B cell (primary cell): ENCODE measurements around the gene CCNK. TPM values are rescaled to one million over a fixed set of nuclear protein-coding genes. Genes with fewer than 3 reads are reported as not detected.

Experiments
- ATAC-seq: fragments of 200-7000 bp; cut with Tn5 transposase; one replicate; pipeline ENCODE4 v1.10.0; 2021; ENCODE audit warnings: low read depth, mild to moderate bottlenecking, moderate number of reproducible peaks, moderate library complexity
- CTCF ChIA-PET: fragments of 350-600 bp; sonication (Branson Sonifier 250); formaldehyde crosslinking; loops from one replicate; lab custom pipeline; 2021; ENCODE audit warnings: antibody characterized with exemption, inconsistent platforms; lab: Charles Lee
- POLR2A ChIA-PET: fragments of 350-600 bp; sonication (Branson Sonifier 250); formaldehyde crosslinking; loops from one replicate; lab custom pipeline; 2021; ENCODE audit warnings: antibody characterized with exemption; lab: Charles Lee
- DNase-seq: peaks from one replicate; pipeline ENCODE4 v3.0.0; 2013
- H2AFZ ChIP-seq: 2 replicates; pipeline ENCODE4 v1.6.1; 2012; ENCODE audit warnings: mild to moderate bottlenecking, low read depth, low read length; ENCODE audit not compliant: insufficient read depth, poor library complexity, severe bottlenecking
- H3K27ac ChIP-seq, 2 donors: 1 replicate in 1 of 2; 2 replicates in 1 of 2; pipeline ENCODE4 v1.5.1; 2012 to 2013; ENCODE audit warnings: low read length in 2 of 2, mild to moderate bottlenecking in 2 of 2, moderate library complexity in 1 of 2
- H3K27me3 ChIP-seq, 4 experiments: fragments of 200-600 bp in 1 of 4; sonication (generic) in 1 of 4; replicated peaks in 1 of 4; 1 replicate in 2 of 4; 2 replicates in 2 of 4; pipeline versions ENCODE4 v1.6.1 to v1.7.0; 2013 to 2016; ENCODE audit warnings: low read length in 3 of 4, mild to moderate bottlenecking in 2 of 4, mixed read lengths in 1 of 4, moderate library complexity in 1 of 4; ENCODE audit not compliant: insufficient read depth in 4 of 4, control insufficient read depth in 3 of 4; ENCODE audit errors: control extremely low read depth in 1 of 4
- H3K36me3 ChIP-seq, 2 experiments: replicated peaks in 1 of 2; 1 replicate in 1 of 2; 2 replicates in 1 of 2; pipeline versions ENCODE4 v1.6.1 to v1.7.1; 2013; ENCODE audit warnings: low read length in 1 of 2; ENCODE audit not compliant: insufficient read depth in 2 of 2, control insufficient read depth in 1 of 2; ENCODE audit errors: control extremely low read depth in 1 of 2, extremely low read depth in 1 of 2
- H3K4me1 ChIP-seq, 2 donors: fragments of 200-600 bp in 1 of 2; sonication (generic) in 1 of 2; 1 replicate in 1 of 2; 2 replicates in 1 of 2; pipeline versions ENCODE4 v1.5.1 to v1.6.1; 2013 to 2017; ENCODE audit warnings: low read length in 2 of 2; ENCODE audit not compliant: control insufficient read depth in 2 of 2, insufficient read depth in 2 of 2
- H3K4me2 ChIP-seq: replicated peaks from 2 replicates; pipeline ENCODE3; 2012; ENCODE audit warnings: mild to moderate bottlenecking, low read depth, low read length; ENCODE audit not compliant: poor library complexity, severe bottlenecking
- H3K4me3 ChIP-seq, 5 experiments: fragments of 200-600 bp in 1 of 5; sonication (generic) in 1 of 5; 1 replicate in 3 of 5; 2 replicates in 2 of 5; pipeline versions ENCODE4 v1.5.1 to v1.7.0; 2011 to 2016; ENCODE audit warnings: low read length in 4 of 5, mild to moderate bottlenecking in 4 of 5, low read depth in 2 of 5, control low read depth in 1 of 5, moderate library complexity in 1 of 5; ENCODE audit not compliant: insufficient read depth in 1 of 5; ENCODE audit errors: control extremely low read depth in 1 of 5, extremely low read depth in 1 of 5
- H3K79me2 ChIP-seq: fragments of 200-600 bp; sonication (generic); one replicate; pipeline ENCODE4 v1.6.0; 2016; ENCODE audit warnings: low read length; ENCODE audit not compliant: control insufficient read depth, insufficient read depth
- H3K9ac ChIP-seq: fragments of 200-600 bp; sonication (generic); 2 replicates; pipeline ENCODE4 v1.6.1; 2017; ENCODE audit warnings: mild to moderate bottlenecking, low read length, moderate library complexity
- H3K9me3 ChIP-seq, 3 donors: one replicate each; pipeline versions ENCODE4 v1.6.1 to v1.7.1; 2013; ENCODE audit warnings: low read length in 2 of 3; ENCODE audit not compliant: control insufficient read depth in 2 of 3, insufficient read depth in 1 of 3; ENCODE audit errors: control extremely low read depth in 1 of 3
- H4K20me1 ChIP-seq: 2 replicates; pipeline ENCODE4 v1.6.0; 2012; ENCODE audit warnings: mild to moderate bottlenecking, low read length; ENCODE audit not compliant: insufficient read depth, control insufficient read depth, poor library complexity, severe bottlenecking
- H3K27ac Mint-ChIP-seq: one replicate; pipeline ENCODE4 v1.8.0; 2021; ENCODE audit warnings: mixed read lengths
- H3K27me3 Mint-ChIP-seq: one replicate; pipeline ENCODE4 v1.8.0; 2021; ENCODE audit warnings: mixed read lengths
- H3K4me1 Mint-ChIP-seq: one replicate; pipeline ENCODE4 v1.8.0; 2021; ENCODE audit warnings: mixed read lengths
- H3K4me3 Mint-ChIP-seq: one replicate; pipeline ENCODE4 v1.8.0; 2021; ENCODE audit warnings: mixed read lengths
- H3K9me3 Mint-ChIP-seq: one replicate; pipeline ENCODE4 v1.8.0; 2022; ENCODE audit warnings: mixed read lengths; ENCODE audit not compliant: insufficient read depth
- EZH2 ChIP-seq: IDR thresholded peaks from 2 replicates; pipeline ENCODE4 v1.6.1; 2012; ENCODE audit warnings: borderline replicate concordance, low read depth, mild to moderate bottlenecking, moderate library complexity, low read length; ENCODE audit not compliant: insufficient read depth, poor library complexity, severe bottlenecking
- WGBS: methylation state at CpG from one replicate; pipeline ENCODE4 v1.1.5; 2013; ENCODE audit warnings: missing lambda C conversion rate; ENCODE audit not compliant: insufficient coverage; 5-methylcytosine and 5-hydroxymethylcytosine counted together
- intact Hi-C: fragments of 100-400 bp; cut with micrococcal nuclease; formaldehyde crosslinking; loops from one replicate; pipeline ENCODE4 v1.10.0; 2022
- polyA plus RNA-seq: library from polyadenylated mRNA; depleted of rRNA; stranded (reverse); fragments of >200 nt; gene quantifications from 2 replicates; pipeline ENCODE4 v1.2.3, GENCODE V29; 2012
- total RNA-seq, 2 donors: library from RNA; stranded (reverse); fragments of 120-200 nt in 1 of 2; gene quantifications; 1 replicate in 1 of 2; 2 replicates in 1 of 2; pipeline versions ENCODE4 v1.2.3 to v1.2.4, GENCODE V29; 2013 to 2022
- TF ChIP-seq, protein P1 (sequence below): fragments of 200-600 bp; IDR thresholded peaks from one replicate; pipeline ENCODE4 v1.8.0; 2022; ENCODE audit warnings: antibody characterized with exemption, mild to moderate bottlenecking

Gene CCNK
- total and polyA plus RNA-seq, 2 donors (not counting 1 experiment from before 2014, with no cell fraction given), result 17.5 to 82.0 TPM

GRCh38 chr14:99535908-99536778 is 54.9 kb downstream of the CCNK start:
- no peak for DNase-seq
- Mint-ChIP-seq H3K27me3 (peaks cover 4% of the 10 kb centered on the region), H3K4me3 (no peak overlapping the region), H3K27ac (no peak overlapping the region), H3K4me1 (peaks cover 2% of the 10 kb centered on the region), H3K9me3 (no peaks in the 10 kb centered on the region)
- Histone ChIP-seq H3K9ac (no peak overlapping the region), H3K9me3 (no peaks in the 10 kb centered on the region), H3K4me2 (no peak overlapping the region), H3K36me3 (no peaks in the 10 kb centered on the region), H3K27ac (no peak overlapping the region), H2AFZ (no peak overlapping the region), H3K4me3 (no peak overlapping the region), H3K4me1 (no peaks in the 10 kb centered on the region), H3K79me2 (no peaks in the 10 kb centered on the region), H3K27me3 (no peaks in the 10 kb centered on the region), H4K20me1 (no peaks in the 10 kb centered on the region)
- 89% methylated on average over 18 of the region's 24 CpGs for WGBS
- CTCF ChIA-PET, result no interaction called here
- POLR2A ChIA-PET, result no interaction called here
- TF ChIP-seq, protein P1, sequence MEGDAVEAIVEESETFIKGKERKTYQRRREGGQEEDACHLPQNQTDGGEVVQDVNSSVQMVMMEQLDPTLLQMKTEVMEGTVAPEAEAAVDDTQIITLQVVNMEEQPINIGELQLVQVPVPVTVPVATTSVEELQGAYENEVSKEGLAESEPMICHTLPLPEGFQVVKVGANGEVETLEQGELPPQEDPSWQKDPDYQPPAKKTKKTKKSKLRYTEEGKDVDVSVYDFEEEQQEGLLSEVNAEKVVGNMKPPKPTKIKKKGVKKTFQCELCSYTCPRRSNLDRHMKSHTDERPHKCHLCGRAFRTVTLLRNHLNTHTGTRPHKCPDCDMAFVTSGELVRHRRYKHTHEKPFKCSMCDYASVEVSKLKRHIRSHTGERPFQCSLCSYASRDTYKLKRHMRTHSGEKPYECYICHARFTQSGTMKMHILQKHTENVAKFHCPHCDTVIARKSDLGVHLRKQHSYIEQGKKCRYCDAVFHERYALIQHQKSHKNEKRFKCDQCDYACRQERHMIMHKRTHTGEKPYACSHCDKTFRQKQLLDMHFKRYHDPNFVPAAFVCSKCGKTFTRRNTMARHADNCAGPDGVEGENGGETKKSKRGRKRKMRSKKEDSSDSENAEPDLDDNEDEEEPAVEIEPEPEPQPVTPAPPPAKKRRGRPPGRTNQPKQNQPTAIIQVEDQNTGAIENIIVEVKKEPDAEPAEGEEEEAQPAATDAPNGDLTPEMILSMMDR, result no peak
- TF ChIP-seq EZH2, result no peak
- no peak for ATAC-seq
- intact Hi-C loops, result no loop called here

DNA sequence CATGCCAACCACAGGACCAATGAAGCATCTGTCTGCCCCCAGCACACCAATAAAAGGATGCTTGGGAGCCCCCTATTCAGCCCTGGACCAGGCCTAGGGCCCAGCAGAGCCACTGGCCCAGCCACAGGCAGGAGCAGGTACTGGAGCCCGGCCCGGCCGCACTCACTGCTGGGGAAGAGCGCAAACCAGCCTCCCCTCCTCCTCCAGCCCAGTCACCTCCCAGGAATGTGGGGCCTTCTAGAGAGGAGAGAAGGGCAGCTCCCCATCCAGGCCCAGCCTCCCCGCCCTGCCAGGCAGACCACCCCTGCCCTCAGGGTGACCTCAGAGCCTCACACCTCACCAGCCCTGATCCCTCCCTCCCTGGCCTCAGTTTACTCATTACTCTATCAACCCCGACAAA is 56.2 kb downstream of the CCNK start:
- H3K27ac Mint-ChIP-seq, result no peak overlapping the region
- ATAC-seq (no peak), DNase-seq (no peak)
- intact Hi-C loops, result no loop called here
- no peaks in the 10 kb centered on the region for H3K79me2 ChIP-seq
- H3K9me3 Mint-ChIP-seq, result no peaks in the 10 kb centered on the region
- peaks cover 5% of the 10 kb centered on the region for H3K4me1 Mint-ChIP-seq
- WGBS, result 100% methylated on average over 3 of the region's 6 CpGs
- no peak overlapping the region for H3K27ac ChIP-seq
- no peaks in the 10 kb centered on the region for H3K4me1 ChIP-seq
- ChIA-PET POLR2A (no interaction called here), CTCF (no interaction called here)
- H3K27me3 ChIP-seq, result no peaks in the 10 kb centered on the region
- no peak overlapping the region for H3K4me3 Mint-ChIP-seq
- H3K9ac ChIP-seq, result no peak overlapping the region
- peaks cover 5% of the 10 kb centered on the region for H3K27me3 Mint-ChIP-seq
- H2AFZ ChIP-seq, result no peak overlapping the region
- H3K4me3 ChIP-seq, result no peak overlapping the region
- no peaks in the 10 kb centered on the region for H3K9me3 ChIP-seq
- H3K4me2 ChIP-seq, result no peak overlapping the region
- TF ChIP-seq, protein P1, result no peak
- no peak for TF ChIP-seq EZH2
- no peaks in the 10 kb centered on the region for H3K36me3 ChIP-seq
- no peaks in the 10 kb centered on the region for H4K20me1 ChIP-seq
